SH-SY5Y (cell line): ENCODE measurements around the gene TFB1M.

Experiments
- GATA2 ChIP-seq: IDR thresholded peaks from 2 replicates; pipeline ENCODE4 v1.6.1; 2011; ENCODE audit warnings: mild to moderate bottlenecking, low read depth, low read length
- GATA3 ChIP-seq: IDR thresholded peaks from 2 replicates; pipeline ENCODE4 v1.6.1; 2011; ENCODE audit warnings: low read depth, mild to moderate bottlenecking, low read length, moderate library complexity

- TF ChIP-seq GATA2 (no peak), GATA3 (no peak)
Measured at GRCh38 chr6:155228546-155229166, 85.6 kb downstream of the TFB1M start.
